CD14-positive monocyte (primary cell): ENCODE results near the gene MARS1. TPM values are rescaled to one million over a fixed set of nuclear protein-coding genes. Genes with fewer than 3 reads are reported as not detected.
"Not testable (repeated sequence)": the region's sequence is repeated elsewhere in the genome, so short reads cannot be mapped to it uniquely, and the experiment has no call there.

Experiments used
- DNase-seq, 3 donors: peaks; one replicate each; pipeline ENCODE4 v3.0.0-alpha.2; 2011 to 2022
- H2AFZ ChIP-seq: 2 replicates; pipeline ENCODE4 v1.6.0; 2012; ENCODE audit warnings: mild to moderate bottlenecking, low read depth, low read length, inconsistent platforms; ENCODE audit not compliant: insufficient read depth, poor library complexity, severe bottlenecking
- H3K27ac ChIP-seq, 2 donors: 1 replicate in 1 of 2; 2 replicates in 1 of 2; pipeline ENCODE4 v1.5.1; 2012 to 2013; ENCODE audit warnings: low read length in 2 of 2, control low read depth in 1 of 2, inconsistent platforms in 1 of 2, low read depth in 1 of 2, mild to moderate bottlenecking in 1 of 2
- H3K27me3 ChIP-seq, 2 donors: one replicate each; pipeline versions ENCODE4 v1.6.0 to v1.6.1; 2011 to 2013; ENCODE audit warnings: low read length in 2 of 2; ENCODE audit not compliant: control insufficient read depth in 2 of 2, insufficient read depth in 2 of 2
- H3K36me3 ChIP-seq, 2 donors: replicated peaks in 1 of 2; 1 replicate in 1 of 2; 2 replicates in 1 of 2; pipeline versions ENCODE4 v1.5.1 to v1.6.1; 2012 to 2013; ENCODE audit warnings: low read length in 2 of 2, control low read depth in 1 of 2, inconsistent platforms in 1 of 2, mild to moderate bottlenecking in 1 of 2; ENCODE audit not compliant: insufficient read depth in 2 of 2, control insufficient read depth in 1 of 2
- H3K4me1 ChIP-seq, 2 donors: 1 replicate in 1 of 2; 2 replicates in 1 of 2; pipeline versions ENCODE4 v1.5.1 to v1.6.1; 2012 to 2013; ENCODE audit warnings: low read length in 2 of 2, control low read depth in 1 of 2, inconsistent platforms in 1 of 2, mild to moderate bottlenecking in 1 of 2, moderate library complexity in 1 of 2; ENCODE audit not compliant: insufficient read depth in 2 of 2, control insufficient read depth in 1 of 2
- H3K4me2 ChIP-seq: replicated peaks from 2 replicates; pipeline ENCODE3; 2012; ENCODE audit warnings: low read length, moderate library complexity, mild to moderate bottlenecking; ENCODE audit not compliant: poor library complexity, severe bottlenecking; ENCODE audit errors: extremely low read depth
- H3K4me3 ChIP-seq, 3 experiments: fragments of 200-600 bp in 1 of 3; sonication (generic) in 1 of 3; replicated peaks in 1 of 3; 1 replicate in 2 of 3; 2 replicates in 1 of 3; pipeline ENCODE4 v1.5.1; 2011 to 2013; ENCODE audit warnings: low read length in 3 of 3, mild to moderate bottlenecking in 3 of 3, control low read depth in 2 of 3, low read depth in 2 of 3, inconsistent platforms in 1 of 3, moderate library complexity in 1 of 3
- H3K79me2 ChIP-seq: 2 replicates; pipeline ENCODE4 v1.6.0; 2012; ENCODE audit warnings: mild to moderate bottlenecking, control low read depth, inconsistent platforms, low read length, moderate library complexity; ENCODE audit not compliant: insufficient read depth
- H3K9ac ChIP-seq: 2 replicates; pipeline ENCODE4 v1.6.0; 2017; ENCODE audit warnings: low read length, mild to moderate bottlenecking; ENCODE audit not compliant: insufficient read depth, poor library complexity, severe bottlenecking
- H3K9me3 ChIP-seq, 2 donors: replicated peaks in 1 of 2; 1 replicate in 1 of 2; 2 replicates in 1 of 2; pipeline versions ENCODE4 v1.5.1 to v1.6.1; 2012 to 2013; ENCODE audit warnings: low read length in 2 of 2, control low read depth in 1 of 2; ENCODE audit not compliant: control insufficient read depth in 1 of 2, insufficient read depth in 1 of 2
- H4K20me1 ChIP-seq: 2 replicates; pipeline ENCODE4 v1.6.0; 2012; ENCODE audit warnings: mild to moderate bottlenecking, low read length, control low read depth, moderate library complexity; ENCODE audit not compliant: insufficient read depth
- H3K27ac Mint-ChIP-seq, 7 donors: one replicate each; pipeline ENCODE4 v1.8.0; 2020; ENCODE audit warnings: mild to moderate bottlenecking in 7 of 7, mixed read lengths in 7 of 7, moderate library complexity in 6 of 7, inconsistent platforms in 2 of 7
- H3K27me3 Mint-ChIP-seq, 3 donors: one replicate each; pipeline ENCODE4 v1.8.0; 2021 to 2022; ENCODE audit warnings: low read depth in 3 of 3, mild to moderate bottlenecking in 3 of 3, mixed read lengths in 3 of 3, moderate library complexity in 3 of 3, inconsistent platforms in 1 of 3
- H3K36me3 Mint-ChIP-seq, 2 donors: one replicate each; pipeline ENCODE4 v1.8.0; 2020; ENCODE audit warnings: mixed read lengths in 2 of 2, inconsistent platforms in 1 of 2, mild to moderate bottlenecking in 1 of 2
- H3K4me1 Mint-ChIP-seq: one replicate; pipeline ENCODE4 v1.8.0; 2020; ENCODE audit warnings: mild to moderate bottlenecking, mixed read lengths
- H3K4me3 Mint-ChIP-seq, 2 donors: one replicate each; pipeline ENCODE4 v1.8.0; 2020; ENCODE audit warnings: mild to moderate bottlenecking in 2 of 2, mixed read lengths in 2 of 2, moderate library complexity in 1 of 2
- H3K9me3 Mint-ChIP-seq, 7 donors: one replicate each; pipeline ENCODE4 v1.8.0; 2020 to 2022; ENCODE audit warnings: mixed read lengths in 7 of 7, mild to moderate bottlenecking in 6 of 7, moderate library complexity in 6 of 7, inconsistent platforms in 2 of 7
- CTCF ChIP-seq: fragments of 200-600 bp; IDR thresholded peaks from one replicate; pipeline ENCODE4 v1.8.0; 2022; ENCODE audit warnings: antibody characterized with exemption, mild to moderate bottlenecking
- WGBS: methylation state at CpG from one replicate; pipeline ENCODE4 v1.1.5; 2013; ENCODE audit warnings: missing lambda C conversion rate; ENCODE audit not compliant: insufficient coverage; 5-methylcytosine and 5-hydroxymethylcytosine counted together
- intact Hi-C, 2 donors: fragments of 100-400 bp; cut with micrococcal nuclease; formaldehyde crosslinking; loops; one replicate each; pipeline versions ENCODE4 v1.15.0 to v1.15.1; 2023
- polyA plus RNA-seq, 3 donors: library from polyadenylated mRNA; depleted of rRNA in 1 of 3; unstranded in 2 of 3; stranded (reverse) in 1 of 3; fragments of 300-500 nt in 2 of 3; fragments of >200 nt in 1 of 3; fragmentation: Illumina TruSeq in 2 of 3; gene quantifications; 1 replicate in 2 of 3; 2 replicates in 1 of 3; pipeline ENCODE4 v1.2.3, GENCODE V29; 2012 to 2021

The MARS1 gene
- polyA plus RNA-seq, 3 donors, result 63.5 to 164 (median 79.8) TPM

DNA sequence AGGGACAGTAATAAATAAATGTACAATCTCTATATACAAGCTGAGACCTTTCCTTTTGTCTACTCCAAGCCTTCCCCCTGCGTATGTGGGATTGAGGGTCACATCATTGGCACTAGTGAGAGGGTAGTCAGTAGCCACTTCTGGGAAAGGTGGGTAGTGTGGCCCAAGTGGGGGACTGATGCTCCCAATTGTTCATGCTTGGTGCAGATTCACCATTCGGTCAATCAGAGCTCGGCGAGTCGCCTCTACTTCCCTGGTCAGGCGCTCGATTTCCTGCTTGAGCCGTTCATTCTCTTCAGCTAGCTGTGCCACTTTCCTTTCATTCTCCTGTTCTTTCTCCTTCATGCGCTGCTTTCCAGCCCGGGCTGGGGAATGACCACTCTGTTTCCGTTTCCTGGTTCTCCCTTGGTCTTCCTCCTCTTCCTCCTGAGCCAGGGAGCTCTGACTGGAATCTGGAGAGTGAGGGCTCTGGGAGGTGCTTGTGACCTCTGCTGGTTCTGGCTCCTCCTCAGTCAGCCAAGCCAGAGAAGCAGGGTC lies 28.8 kb downstream of the MARS1 start:
- H3K4me1 ChIP-seq, result peaks cover 28 to 30% of the 10 kb centered on the region in 2 donors
- intact Hi-C loops, result no loop called here
- H3K27me3 ChIP-seq, result no peaks in the 10 kb centered on the region
- Mint-ChIP-seq H3K27me3 (peaks cover 0 to 1% (median 0%) of the 10 kb centered on the region in 3 donors), H3K4me1 (peaks cover 28% of the 10 kb centered on the region), H3K27ac (peak overlapping the region in 5 of 7 donors; percentile 22 to 80 (median 57)), H3K36me3 (peaks cover 71 to 72% of the 10 kb centered on the region in 2 donors), H3K9me3 (peaks cover 0 to 2% (median 0%) of the 10 kb centered on the region in 7 donors), H3K4me3 (peak overlapping the region in 1 of 2 donors; percentile 47)
- H3K79me2 ChIP-seq, result peaks cover 38% of the 10 kb centered on the region
- H3K9me3 ChIP-seq, result no peaks in the 10 kb centered on the region
- 92% methylated on average over 7 of the region's 11 CpGs for WGBS
- DNase-seq, result no peak
- H3K36me3 ChIP-seq, result peaks cover 60 to 66% of the 10 kb centered on the region in 2 donors
- H3K4me3 ChIP-seq, result no peak overlapping the region
- H3K27ac ChIP-seq, result peak overlapping the region in 1 of 2 donors; percentile 56
- no peak for TF ChIP-seq CTCF
- H2AFZ ChIP-seq, result no peak overlapping the region
- H3K9ac ChIP-seq, result no peak overlapping the region
- no peak overlapping the region for H3K4me2 ChIP-seq
- H4K20me1 ChIP-seq, result peaks cover 58% of the 10 kb centered on the region

- peaks cover 33 to 35% of the 10 kb centered on the region in 2 donors for H3K4me1 ChIP-seq
- Mint-ChIP-seq H3K36me3 (peaks cover 66 to 67% of the 10 kb centered on the region in 2 donors), H3K4me1 (peaks cover 33% of the 10 kb centered on the region), H3K27ac (peak overlapping the region in 4 of 7 donors; percentile 22 to 80 (median 66)), H3K9me3 (peaks cover 0 to 2% (median 0%) of the 10 kb centered on the region in 7 donors), H3K4me3 (peak overlapping the region in 1 of 2 donors; percentile 47), H3K27me3 (peaks cover 0 to 1% (median 0%) of the 10 kb centered on the region in 3 donors)
- H3K9me3 ChIP-seq, result no peaks in the 10 kb centered on the region
- no peaks in the 10 kb centered on the region for H3K27me3 ChIP-seq
- H3K36me3 ChIP-seq, result peaks cover 55 to 61% of the 10 kb centered on the region in 2 donors
- H2AFZ ChIP-seq, result no peak overlapping the region
- no peak overlapping the region for H3K4me3 ChIP-seq
- peaks cover 38% of the 10 kb centered on the region for H3K79me2 ChIP-seq
- DNase-seq, result no peak
- WGBS, result 80% methylated on average over 1 of the region's 1 CpG
- H3K27ac ChIP-seq, result no peak overlapping the region
- no peak overlapping the region for H3K9ac ChIP-seq
- no peak for TF ChIP-seq CTCF
- no peak overlapping the region for H3K4me2 ChIP-seq
- peaks cover 58% of the 10 kb centered on the region for H4K20me1 ChIP-seq
- intact Hi-C loops, result no loop called here
Measured at GRCh38 chr12:57517187-57517586, 29.3 kb downstream of the MARS1 start.

GRCh38 chr12:57517718-57518117 lies 29.9 kb downstream of the MARS1 start:
- Mint-ChIP-seq H3K36me3 (peaks cover 61 to 62% of the 10 kb centered on the region in 2 donors), H3K4me1 (peaks cover 33% of the 10 kb centered on the region), H3K27ac (peak overlapping the region in 3 of 7 donors; percentile 4 to 100 (median 99)), H3K4me3 (peak overlapping the region in 1 of 2 donors; percentile 97)
- H3K9ac ChIP-seq, H3K4me2 ChIP-seq, H3K9me3 Mint-ChIP-seq, DNase-seq, H3K9me3 ChIP-seq, H3K27me3 ChIP-seq, intact Hi-C loops, H3K27me3 Mint-ChIP-seq, H2AFZ ChIP-seq: not testable (repeated sequence)
- H3K4me3 ChIP-seq, result peak overlapping the region in 1 of 3 experiments; percentile 96
- H3K36me3 ChIP-seq, result peaks cover 50 to 55% of the 10 kb centered on the region in 2 donors
- peaks cover 38% of the 10 kb centered on the region for H3K79me2 ChIP-seq
- 96% methylated on average over 8 of the region's 10 CpGs for WGBS
- peaks cover 58% of the 10 kb centered on the region for H4K20me1 ChIP-seq
- H3K27ac ChIP-seq, result peak overlapping the region in 1 of 2 donors; percentile 98
- H3K4me1 ChIP-seq, result peaks cover 35 to 37% of the 10 kb centered on the region in 2 donors
